ENCODE results near the gene ARMS2.

Gene ARMS2

DNA sequence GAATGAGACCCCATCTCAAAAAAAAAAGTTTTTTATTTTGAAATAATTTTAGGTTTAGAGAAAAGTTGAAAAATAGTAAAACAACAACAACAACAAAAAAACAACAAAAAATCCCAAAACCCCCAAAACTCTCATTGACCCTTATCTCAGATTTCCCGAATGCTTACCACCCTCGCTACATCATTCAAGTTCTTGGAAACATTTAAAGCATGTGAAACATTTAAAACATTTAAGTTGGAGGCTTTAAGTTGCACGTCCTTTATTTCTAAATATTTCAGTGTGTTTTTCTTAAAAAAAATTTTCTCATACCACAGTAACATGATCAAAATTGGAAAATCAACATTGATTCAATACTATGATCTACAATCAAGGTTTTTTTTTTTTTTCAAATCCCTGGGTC, 382 bp upstream of the ARMS2 start:
- TF ChIP-seq ZFX (IDR thresholded peaks at IDR 0.05) (no peak), CTCF (conservative IDR thresholded peaks at IDR 0.05) (no peak)
- no peak overlapping the region for H3K27ac ChIP-seq

DNA sequence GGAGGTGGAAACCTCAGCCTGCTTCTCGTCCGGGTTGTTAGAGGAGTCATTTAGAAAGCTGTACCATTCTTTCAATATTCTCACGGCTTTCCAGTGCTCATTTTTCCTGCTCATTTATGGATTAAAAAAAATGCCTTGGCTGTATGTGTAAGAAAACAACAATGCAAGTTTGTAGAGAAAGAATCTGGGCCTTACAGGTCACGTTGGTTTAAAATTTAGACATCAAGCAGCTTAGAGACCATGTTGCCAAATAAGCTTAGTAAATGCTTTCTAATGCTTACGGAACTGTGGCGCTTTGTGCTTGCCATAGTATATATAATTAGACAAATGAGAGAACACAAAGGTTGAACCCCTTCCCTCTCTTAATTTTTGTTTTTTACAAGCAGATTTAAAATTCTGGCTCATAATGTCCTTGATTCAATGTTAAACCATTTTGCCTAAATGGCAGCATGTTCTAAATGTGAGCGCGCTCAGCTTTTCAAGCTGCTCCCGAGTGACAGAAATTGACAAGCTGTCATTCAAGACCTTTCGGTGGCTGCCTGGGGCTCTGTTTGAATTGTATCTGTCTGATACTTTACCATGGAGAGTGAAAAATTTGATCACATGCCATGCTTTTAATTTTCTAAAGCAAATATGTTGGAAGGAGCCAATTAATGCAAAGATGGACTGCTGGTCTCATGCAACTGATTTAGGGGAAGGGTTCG, 1.1 kb downstream of the ARMS2 start:
- TF ChIP-seq CTCF (conservative IDR thresholded peaks at IDR 0.05) (no peak), ZFX (IDR thresholded peaks at IDR 0.05) (no peak)
- H3K27ac ChIP-seq, result no peak overlapping the region

- no peak overlapping the region for H3K27ac ChIP-seq
- no peak for TF ChIP-seq ZFX (IDR thresholded peaks at IDR 0.05)
- no peak for TF ChIP-seq CTCF (conservative IDR thresholded peaks at IDR 0.05)
Observed at GRCh38 chr10:122457934-122458333, 3.5 kb downstream of the ARMS2 start.

GRCh38 chr10:122458693-122459092, 4.2 kb downstream of the ARMS2 start:
- H3K27ac ChIP-seq, result no peak overlapping the region
- TF ChIP-seq ZFX (IDR thresholded peaks at IDR 0.05), result no peak
- no peak for TF ChIP-seq CTCF (conservative IDR thresholded peaks at IDR 0.05)

DNA sequence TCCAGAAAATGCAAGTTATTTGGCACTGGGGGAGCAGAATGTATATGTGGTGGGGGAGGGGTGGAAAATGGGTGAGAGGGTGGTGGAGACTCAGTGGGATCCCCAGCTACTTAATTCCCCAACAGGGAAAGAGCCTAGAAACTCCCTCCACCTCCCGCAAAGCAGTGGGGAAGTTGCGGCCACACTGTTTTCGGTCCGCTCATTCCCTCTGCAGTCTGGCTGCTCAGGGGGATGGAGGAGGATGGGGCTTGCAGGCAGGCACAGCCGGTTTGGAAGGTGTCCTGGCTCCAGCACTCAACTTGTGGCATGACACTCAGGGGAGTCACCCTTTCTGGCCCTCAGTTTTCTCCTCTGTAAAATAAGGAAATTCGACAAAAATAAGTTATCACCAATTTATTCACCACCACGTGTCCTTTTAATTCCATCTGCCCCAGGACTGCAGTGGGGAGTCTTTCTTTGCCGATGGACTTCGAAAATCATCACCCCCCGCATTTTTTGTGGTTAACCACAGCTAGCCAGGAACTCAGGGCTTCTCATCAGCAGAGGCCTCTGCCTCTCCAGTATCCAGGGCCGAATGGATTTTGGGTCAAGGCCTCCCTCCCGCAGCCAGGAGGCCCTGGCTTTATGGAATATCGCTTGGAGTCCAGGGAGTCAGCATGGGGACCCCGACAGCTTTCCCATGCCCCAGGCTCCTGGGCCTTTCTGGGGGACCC, 5.3 kb downstream of the ARMS2 start:
- no peak for TF ChIP-seq CTCF (conservative IDR thresholded peaks at IDR 0.05)
- TF ChIP-seq ZFX (IDR thresholded peaks at IDR 0.05), result no peak
- H3K27ac ChIP-seq, result no peak overlapping the region

GRCh38 chr10:122460891-122461293, 6.4 kb downstream of the ARMS2 start:
- TF ChIP-seq ZFX (IDR thresholded peaks at IDR 0.05) (no peak), CTCF (conservative IDR thresholded peaks at IDR 0.05) (no peak)
- H3K27ac ChIP-seq, result no peak overlapping the region

DNA sequence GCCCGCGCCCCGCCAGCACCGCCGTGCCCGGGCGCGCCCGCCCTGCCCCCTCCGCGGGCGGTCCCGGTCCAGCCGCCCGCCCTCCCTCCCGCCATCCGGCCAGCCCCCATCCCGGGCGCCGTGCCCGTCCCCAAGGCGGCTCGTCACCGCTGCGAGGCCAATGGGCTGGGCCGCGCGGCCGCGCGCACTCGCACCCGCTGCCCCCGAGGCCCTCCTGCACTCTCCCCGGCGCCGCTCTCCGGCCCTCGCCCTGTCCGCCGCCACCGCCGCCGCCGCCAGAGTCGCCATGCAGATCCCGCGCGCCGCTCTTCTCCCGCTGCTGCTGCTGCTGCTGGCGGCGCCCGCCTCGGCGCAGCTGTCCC, 6.9 kb downstream of the ARMS2 start, which contains the start of gene HTRA1:
Gene HTRA1 (plus strand): TSS at position 187 of the 362 bp plus-strand sequence. CDS start 100 bp downstream, at position 287.
- no peak within 1 kb of the TSS for H3K27ac ChIP-seq
- TF ChIP-seq ZFX (IDR thresholded peaks at IDR 0.05) (no peak), CTCF (conservative IDR thresholded peaks at IDR 0.05) (no peak)
